GM12875 (cell line): ENCODE results near the gene QRICH1.
A peak's percentile ranks its signal among the peaks of the same experiment; 100 is the strongest.

ENCODE experiments used
- H3K4me3 ChIP-seq: one replicate; pipeline ENCODE4 v1.5.1; 2011; ENCODE audit warnings: low read depth, low read length, control low read depth
- CTCF ChIP-seq: IDR thresholded peaks from 2 replicates; pipeline ENCODE4 v1.5.1; 2011; ENCODE audit warnings: low read depth, mild to moderate bottlenecking, control low read depth, inconsistent platforms, low read length, moderate library complexity, borderline replicate concordance; ENCODE audit not compliant: insufficient read depth

The QRICH1 gene

GRCh38 chr3:49017229-49017970 is 76.5 kb downstream of the QRICH1 start:
- TF ChIP-seq CTCF, result no peak
- H3K4me3 ChIP-seq, result peak overlapping the region; percentile 71

GRCh38 chr3:49016414-49017228 is 77.2 kb downstream of the QRICH1 start:
- H3K4me3 ChIP-seq, result no peak overlapping the region
- no peak for TF ChIP-seq CTCF

- no peak for TF ChIP-seq CTCF
- no peak overlapping the region for H3K4me3 ChIP-seq
These were observed 78.1 kb downstream of the QRICH1 start for GRCh38 chr3:49015765-49016164.

GRCh38 chr3:49015072-49015471 is 78.8 kb downstream of the QRICH1 start:
- no peak for TF ChIP-seq CTCF
- no peak overlapping the region for H3K4me3 ChIP-seq

- no peak overlapping the region for H3K4me3 ChIP-seq
- peak; percentile 88 for TF ChIP-seq CTCF
These were observed 79.9 kb downstream of the QRICH1 start for GRCh38 chr3:49013738-49014660.

GRCh38 chr3:49013113-49013737 is 80.6 kb downstream of the QRICH1 start:
- TF ChIP-seq CTCF, result no peak
- no peak overlapping the region for H3K4me3 ChIP-seq
